GM21529 (cell line): ENCODE measurements around the gene FRMD4A.
A peak's percentile ranks its signal among the peaks of the same experiment; 100 is the strongest.

ENCODE experiments used
- ATAC-seq: cut with Tn5 transposase; IDR thresholded peaks from one replicate; pipeline ENCODE4 v1.9.1; 2021; ENCODE audit not compliant: unreplicated experiment

FRMD4A gene

GRCh38 chr10:13712837-13713581 lies 617.7 kb downstream of the FRMD4A start:
- ATAC-seq, result peak; percentile 71

DNA sequence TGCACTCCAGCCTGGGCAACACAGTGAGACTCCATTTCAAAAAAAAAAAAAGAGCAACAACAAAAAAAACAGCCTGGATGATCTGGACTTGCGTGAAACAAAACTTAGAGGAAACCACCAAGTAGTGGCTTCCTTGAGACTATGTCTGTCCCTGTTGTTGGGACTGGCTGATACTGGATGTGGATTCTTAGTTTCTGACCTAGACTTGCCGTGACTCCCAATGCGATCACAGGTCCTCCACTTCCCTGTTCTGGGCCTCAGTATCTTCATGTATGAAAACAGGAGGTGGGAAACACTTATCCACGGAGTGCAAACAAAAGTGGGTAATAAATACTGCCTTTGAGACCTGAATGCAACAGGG lies 618.3 kb downstream of the FRMD4A start:
- no peak for ATAC-seq

GRCh38 chr10:13711291-13711690 lies 619.4 kb downstream of the FRMD4A start:
- ATAC-seq, result no peak

GRCh38 chr10:13709931-13710650 lies 620.6 kb downstream of the FRMD4A start:
- ATAC-seq, result no peak

DNA sequence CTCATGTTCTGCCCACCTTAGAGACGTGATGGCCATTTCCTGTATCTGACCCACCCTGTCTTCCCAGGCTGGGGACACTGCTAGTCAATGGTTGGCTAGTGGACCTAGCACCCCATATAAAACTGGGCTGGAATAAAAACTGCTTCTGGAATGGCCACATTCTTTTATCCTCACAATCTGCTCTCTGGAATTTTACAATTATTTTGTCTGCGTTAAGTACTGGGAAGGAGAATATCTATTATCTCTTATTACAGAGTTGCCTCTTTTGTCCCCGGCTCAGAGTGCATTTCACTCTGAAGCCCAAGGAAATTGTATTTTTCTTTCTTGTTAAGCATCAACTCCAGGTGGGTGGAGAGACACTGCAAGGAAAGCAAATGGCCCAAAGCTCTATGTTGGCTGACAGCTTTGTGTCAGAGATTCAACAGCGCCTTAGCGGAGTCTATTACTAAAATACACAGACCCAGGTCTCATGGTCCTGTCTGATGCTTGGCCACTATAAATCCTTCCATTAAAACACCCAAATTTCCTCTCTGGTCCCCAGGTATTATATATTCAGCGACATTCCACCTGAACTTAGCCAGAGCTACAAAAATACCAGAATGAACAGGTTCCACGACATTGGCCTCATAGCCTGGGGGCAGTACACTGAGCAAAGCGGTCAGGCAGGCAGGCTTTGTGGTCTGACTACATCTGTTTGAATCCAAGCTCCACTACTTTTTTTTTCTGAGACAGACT lies 622.3 kb downstream of the FRMD4A start:
- ATAC-seq, result no peak

DNA sequence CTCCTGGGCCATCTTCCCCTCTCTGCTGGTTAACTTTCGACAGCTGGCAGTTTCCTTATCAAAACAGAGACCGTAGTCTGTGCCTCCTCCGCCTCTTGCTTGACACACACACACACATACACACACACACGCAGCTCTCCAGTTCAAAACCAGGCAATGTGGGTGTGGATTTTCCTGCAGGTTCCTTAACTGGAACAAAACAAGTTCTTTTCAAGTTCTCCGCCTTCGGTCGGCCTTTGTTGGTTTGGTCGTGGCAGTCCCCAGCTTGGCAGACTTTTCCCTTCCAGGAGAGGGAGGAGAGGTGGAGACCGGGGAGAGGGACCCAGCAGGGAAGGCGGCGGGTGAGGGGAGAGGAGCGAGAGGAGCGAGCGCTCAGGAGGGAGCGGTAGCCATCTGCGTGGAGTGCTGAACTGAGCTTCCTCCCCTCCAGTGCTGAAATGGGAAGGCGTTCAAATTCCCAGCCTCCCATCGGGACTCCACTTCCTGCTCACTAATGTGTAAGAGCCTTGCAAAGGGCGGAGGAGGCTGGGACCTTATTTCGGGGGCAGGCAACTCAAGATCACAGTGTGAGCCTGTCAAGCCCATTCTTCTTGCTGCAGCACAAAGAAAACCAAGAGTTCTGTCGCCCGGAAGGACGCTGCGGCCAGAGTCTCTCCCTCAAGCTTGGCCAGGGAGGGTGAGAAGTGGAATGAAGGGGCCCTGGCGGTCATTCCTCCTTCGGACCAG lies 623.4 kb downstream of the FRMD4A start:
- ATAC-seq, result no peak

- ATAC-seq, result no peak
Observed at GRCh38 chr10:13706604-13707003, 624.1 kb downstream of the FRMD4A start.

GRCh38 chr10:13706175-13706574 lies 624.5 kb downstream of the FRMD4A start:
- no peak for ATAC-seq

DNA sequence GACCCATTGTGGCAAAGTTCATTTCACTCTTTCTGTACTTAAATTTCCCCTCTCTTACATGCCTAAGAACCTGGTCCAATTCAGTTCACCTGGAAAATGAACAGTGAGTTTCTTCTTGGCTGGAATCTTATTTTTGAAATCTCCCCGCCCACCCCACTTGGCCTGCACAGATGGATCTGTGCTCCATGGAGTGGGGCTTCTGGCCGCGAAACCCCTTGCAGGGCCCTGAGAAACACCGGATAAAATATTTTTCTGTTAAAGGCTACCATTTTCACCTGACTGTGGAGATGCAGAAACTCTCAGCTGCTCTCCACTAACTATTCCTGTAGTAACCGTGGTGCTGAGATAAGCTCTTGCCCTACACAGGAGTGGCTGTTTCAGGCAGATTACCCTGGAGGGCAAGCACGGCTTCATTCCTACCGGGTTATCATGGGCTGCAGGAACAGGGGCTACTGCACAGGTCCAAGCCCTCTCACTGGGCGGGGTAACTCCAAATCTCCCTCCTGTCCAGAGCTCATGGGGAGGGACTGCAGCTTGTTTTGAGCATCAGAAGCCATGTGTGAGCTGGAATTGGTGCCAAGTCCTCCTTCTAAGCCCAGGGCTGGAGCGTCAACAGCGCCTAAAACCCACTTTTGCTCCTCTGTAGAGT lies 625.1 kb downstream of the FRMD4A start:
- no peak for ATAC-seq

GRCh38 chr10:13704964-13705363 lies 625.8 kb downstream of the FRMD4A start:
- ATAC-seq, result no peak

DNA sequence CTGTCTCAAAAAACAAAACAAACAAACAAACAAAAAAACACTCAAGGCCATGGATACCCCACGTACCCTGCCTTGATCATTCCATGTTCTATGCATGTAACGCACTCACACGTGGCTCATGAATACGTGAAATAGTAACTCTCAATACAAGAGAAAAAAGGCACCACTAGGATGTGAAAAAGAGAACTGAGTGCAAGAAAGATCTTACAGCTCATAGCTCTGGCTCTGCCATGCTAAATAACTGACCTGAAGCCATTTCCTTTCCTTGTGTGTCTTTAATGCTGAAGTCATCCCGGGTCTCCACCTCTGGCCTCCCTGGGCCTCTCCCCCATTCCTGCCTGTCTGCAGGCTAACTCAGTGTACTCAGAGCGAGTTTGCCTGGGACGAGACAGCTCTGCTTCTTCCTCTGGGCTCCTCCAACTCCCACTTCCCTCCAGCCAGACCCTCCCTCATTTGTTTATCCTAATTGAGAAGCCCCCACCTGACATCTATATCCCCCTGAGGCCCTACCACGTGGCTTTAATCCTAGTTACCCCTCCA lies 626.7 kb downstream of the FRMD4A start:
- no peak for ATAC-seq

- no peak for ATAC-seq
Observed at GRCh38 chr10:13703101-13703818, 627.5 kb downstream of the FRMD4A start.

DNA sequence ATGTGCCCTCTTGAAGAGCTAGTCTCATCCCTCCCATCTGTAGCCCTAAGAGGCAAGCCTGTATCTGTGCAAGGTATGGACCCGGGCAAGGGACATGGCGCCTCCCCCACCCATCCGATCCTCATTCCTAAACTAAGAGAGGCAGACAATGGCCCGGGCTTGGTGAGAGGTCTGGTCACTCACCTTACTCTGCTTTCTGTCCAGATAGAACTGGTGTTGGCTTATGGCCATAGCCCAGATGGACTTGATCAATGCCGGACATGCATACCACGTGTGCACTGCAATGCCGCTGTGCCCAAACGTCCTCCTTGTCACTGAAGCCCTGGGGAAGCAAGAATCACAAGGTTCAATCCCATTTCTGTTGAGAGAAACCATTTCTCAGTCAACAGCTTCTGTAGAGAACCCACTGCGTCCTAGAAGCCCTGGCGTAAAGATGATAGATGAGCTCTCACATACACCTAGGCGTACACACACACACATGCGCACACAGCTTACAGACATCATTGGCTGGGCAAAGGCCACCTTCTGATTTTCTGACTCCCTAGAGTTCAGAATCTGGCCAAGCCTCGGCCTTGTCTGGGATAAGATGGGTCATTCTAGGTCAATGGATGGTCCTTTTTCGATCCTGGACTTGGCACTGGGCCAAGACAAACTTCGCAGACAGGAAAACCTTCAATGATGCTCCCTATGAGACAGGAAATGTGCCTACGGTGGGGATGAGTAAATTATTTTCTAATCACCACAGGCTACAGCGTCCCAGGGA lies 629.4 kb downstream of the FRMD4A start:
- no peak for ATAC-seq

- no peak for ATAC-seq
Observed at GRCh38 chr10:13700473-13701144, 630.1 kb downstream of the FRMD4A start.

DNA sequence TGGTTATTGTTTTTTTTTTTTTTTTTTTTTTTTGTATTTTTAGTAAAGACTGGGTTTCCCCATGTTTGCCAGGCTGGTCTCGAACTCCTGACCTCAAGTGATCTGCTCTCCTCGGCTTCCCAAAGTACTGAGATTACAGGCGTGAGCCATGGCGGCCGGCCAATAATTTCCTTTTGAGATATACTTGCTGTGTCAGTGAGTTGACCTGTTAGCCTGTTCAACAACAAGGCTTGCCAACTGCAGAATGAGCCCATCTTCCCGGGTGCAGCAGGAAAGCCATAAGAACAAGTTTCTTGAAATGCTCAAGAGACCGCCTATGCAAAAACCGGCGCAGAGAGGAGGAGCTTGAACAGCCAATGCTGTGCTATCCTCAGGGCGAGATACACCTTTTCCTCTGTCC lies 631.5 kb downstream of the FRMD4A start:
- no peak for ATAC-seq

DNA sequence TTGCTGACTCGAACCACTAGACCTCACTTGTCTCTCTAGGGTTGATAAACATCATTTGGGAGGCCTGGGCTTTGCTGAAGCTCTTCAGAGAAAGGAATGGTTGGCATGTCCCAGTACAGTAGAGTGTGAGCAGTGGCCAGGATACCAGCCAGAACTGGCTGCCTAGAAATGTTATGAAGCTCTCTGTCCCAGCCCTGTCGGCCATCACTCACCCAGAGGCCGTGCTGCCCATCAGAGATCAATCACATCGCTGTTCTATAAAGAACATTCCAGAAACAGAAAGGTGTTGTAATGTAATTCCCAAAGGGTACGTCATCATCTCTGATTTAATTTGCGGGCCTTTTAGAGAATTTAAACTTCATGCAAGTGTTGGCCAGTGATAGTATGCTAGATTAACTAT lies 632.5 kb downstream of the FRMD4A start:
- no peak for ATAC-seq

- ATAC-seq, result no peak
Observed at GRCh38 chr10:13696071-13696470, 634.7 kb downstream of the FRMD4A start.

DNA sequence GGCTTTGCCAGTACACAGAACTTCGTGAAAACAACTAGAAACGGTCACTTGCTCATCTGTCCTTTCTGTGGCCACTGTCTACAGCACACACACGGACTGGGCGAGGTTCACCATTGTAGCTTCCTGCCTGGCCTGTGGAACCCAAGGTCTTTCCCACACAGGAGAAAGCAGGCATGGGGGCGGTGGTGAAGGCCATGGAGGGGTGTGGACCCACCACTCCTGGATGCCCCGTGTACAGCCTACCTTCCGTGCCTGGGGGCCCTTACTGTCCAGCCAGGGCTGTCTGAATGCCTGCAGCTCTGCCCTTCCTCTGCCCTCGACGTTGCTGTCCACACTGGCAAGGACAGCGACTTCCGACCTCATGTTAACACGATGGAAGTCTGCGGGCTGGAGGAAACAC lies 635.1 kb downstream of the FRMD4A start:
- no peak for ATAC-seq
